Measurements from ENCODE around the gene EXD3. TPM values are rescaled to one million over a fixed set of nuclear protein-coding genes. Genes with fewer than 3 reads are reported as not detected.

Gene EXD3
- total RNA-seq, 3 donors from 2014 or later: 39.4 to 56.7 (median 40.1) TPM

- H3K4me1 ChIP-seq (ENCODE audit: low read depth): peaks cover 33% of the 10 kb centered on the region
- no peaks in the 10 kb centered on the region for H3K9me3 ChIP-seq
- H3K36me3 ChIP-seq (ENCODE audit: low read depth): no peaks in the 10 kb centered on the region
- no peak for TF ChIP-seq CTCF (IDR thresholded peaks at IDR 0.05)
- no peak for ATAC-seq
- intact Hi-C loops (cut with DNase I, micrococcal nuclease): no loop called here
- H3K4me3 ChIP-seq: no peak overlapping the region
- DNase-seq: peak in 2 of 3 donors; percentile 36 to 52
These were observed 107.4 kb downstream of the EXD3 start for GRCh38 chr9:137315581-137316011.

- Histone ChIP-seq H3K4me3 (no peak overlapping the region), H3K36me3 (ENCODE audit: low read depth) (no peaks in the 10 kb centered on the region), H3K9me3 (no peaks in the 10 kb centered on the region), H3K4me1 (ENCODE audit: low read depth) (peaks cover 36% of the 10 kb centered on the region)
- DNase-seq: peak in 2 of 3 donors; percentile 48 to 56
- ATAC-seq: no peak
- TF ChIP-seq CTCF (IDR thresholded peaks at IDR 0.05): no peak
- intact Hi-C loops (cut with DNase I, micrococcal nuclease): no loop called here
These were observed 108.1 kb downstream of the EXD3 start for GRCh38 chr9:137314561-137315560.

- ATAC-seq (no peak), DNase-seq (peak in 2 of 3 donors; percentile 37 to 50)
- no peak for TF ChIP-seq CTCF (IDR thresholded peaks at IDR 0.05)
- Histone ChIP-seq H3K36me3 (ENCODE audit: low read depth) (no peaks in the 10 kb centered on the region), H3K9me3 (no peaks in the 10 kb centered on the region), H3K4me1 (ENCODE audit: low read depth) (peaks cover 36% of the 10 kb centered on the region), H3K4me3 (no peak overlapping the region)
- intact Hi-C loops (cut with DNase I, micrococcal nuclease): no loop called here
These were observed 108.9 kb downstream of the EXD3 start for GRCh38 chr9:137313956-137314560.

- ATAC-seq: no peak
- no peaks in the 10 kb centered on the region for H3K9me3 ChIP-seq
- TF ChIP-seq CTCF (IDR thresholded peaks at IDR 0.05): no peak
- DNase-seq: peak in 2 of 3 donors; percentile 44 to 55
- intact Hi-C loops (cut with DNase I, micrococcal nuclease): no loop called here
- no peak overlapping the region for H3K4me3 ChIP-seq
- peaks cover 37% of the 10 kb centered on the region for H3K4me1 ChIP-seq (ENCODE audit: low read depth)
- no peaks in the 10 kb centered on the region for H3K36me3 ChIP-seq (ENCODE audit: low read depth)
These were observed 109.5 kb downstream of the EXD3 start for GRCh38 chr9:137313326-137313936.

GRCh38 chr9:137312852-137313325 lies 110.1 kb downstream of the EXD3 start:
- DNase-seq: peak in 2 of 3 donors; percentile 45 to 51
- H3K4me1 ChIP-seq (ENCODE audit: low read depth): peaks cover 42% of the 10 kb centered on the region
- intact Hi-C loops (cut with DNase I, micrococcal nuclease): no loop called here

More at GRCh38 chr9:137312852-137313325, 110.1 kb downstream of the EXD3 start:
- ATAC-seq: no peak
- Histone ChIP-seq H3K4me3 (no peak overlapping the region), H3K36me3 (ENCODE audit: low read depth) (no peaks in the 10 kb centered on the region), H3K9me3 (no peaks in the 10 kb centered on the region)
- no peak for TF ChIP-seq CTCF (IDR thresholded peaks at IDR 0.05)

All from mucosa of descending colon (tissue), 3 donors.